Measurements from ENCODE around the gene CGB7.

- TF ChIP-seq CTCF (IDR thresholded peaks at IDR 0.05) (no peak), POLR2AphosphoS5 (IDR thresholded peaks at IDR 0.05) (no peak)
These were observed 41.2 kb upstream of the CGB7 start for GRCh38 chr19:49098795-49099194.

Measured in sigmoid colon (tissue), 4 donors.